Measurements from ENCODE around the gene CCDC195.
"Not testable (repeated sequence)": the region's sequence is repeated elsewhere in the genome, so short reads cannot be mapped to it uniquely, and the experiment has no call there.

The CCDC195 gene

GRCh38 chr2:224670203-224670602, 46.0 kb downstream of the CCDC195 start:
- Histone ChIP-seq H3K4me3 (IDR thresholded peaks at IDR 0.05; ENCODE audit: insufficient read depth, low read depth, low read length) (no peak overlapping the region), H2AFZ (ENCODE audit: low read depth) (no peak overlapping the region), H3K36me3 (ENCODE audit: insufficient read depth) (no peaks in the 10 kb centered on the region), H3K9ac (no peak overlapping the region), H3K4me2 (no peak overlapping the region), H3K79me2 (ENCODE audit: insufficient read depth, low read depth) (no peaks in the 10 kb centered on the region), H3K27me3 (ENCODE audit: insufficient read depth, low read depth) (no peaks in the 10 kb centered on the region), H3K27ac (no peak overlapping the region), H4K20me1 (ENCODE audit: insufficient read depth) (no peaks in the 10 kb centered on the region), H3K4me1 (ENCODE audit: low read depth, poor library complexity, severe bottlenecking) (no peaks in the 10 kb centered on the region)
- TF ChIP-seq, protein P1, sequence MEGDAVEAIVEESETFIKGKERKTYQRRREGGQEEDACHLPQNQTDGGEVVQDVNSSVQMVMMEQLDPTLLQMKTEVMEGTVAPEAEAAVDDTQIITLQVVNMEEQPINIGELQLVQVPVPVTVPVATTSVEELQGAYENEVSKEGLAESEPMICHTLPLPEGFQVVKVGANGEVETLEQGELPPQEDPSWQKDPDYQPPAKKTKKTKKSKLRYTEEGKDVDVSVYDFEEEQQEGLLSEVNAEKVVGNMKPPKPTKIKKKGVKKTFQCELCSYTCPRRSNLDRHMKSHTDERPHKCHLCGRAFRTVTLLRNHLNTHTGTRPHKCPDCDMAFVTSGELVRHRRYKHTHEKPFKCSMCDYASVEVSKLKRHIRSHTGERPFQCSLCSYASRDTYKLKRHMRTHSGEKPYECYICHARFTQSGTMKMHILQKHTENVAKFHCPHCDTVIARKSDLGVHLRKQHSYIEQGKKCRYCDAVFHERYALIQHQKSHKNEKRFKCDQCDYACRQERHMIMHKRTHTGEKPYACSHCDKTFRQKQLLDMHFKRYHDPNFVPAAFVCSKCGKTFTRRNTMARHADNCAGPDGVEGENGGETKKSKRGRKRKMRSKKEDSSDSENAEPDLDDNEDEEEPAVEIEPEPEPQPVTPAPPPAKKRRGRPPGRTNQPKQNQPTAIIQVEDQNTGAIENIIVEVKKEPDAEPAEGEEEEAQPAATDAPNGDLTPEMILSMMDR (conservative IDR thresholded peaks at IDR 0.05; ENCODE audit: low read depth, low read length), result no peak

GRCh38 chr2:224669449-224669848, 46.7 kb downstream of the CCDC195 start:
- H3K4me1 ChIP-seq (ENCODE audit: low read depth, poor library complexity, severe bottlenecking), result no peaks in the 10 kb centered on the region
- no peak overlapping the region for H3K9ac ChIP-seq
- no peak overlapping the region for H3K4me2 ChIP-seq

GRCh38 chr2:224668123-224668909, 47.8 kb downstream of the CCDC195 start:
- Histone ChIP-seq H3K36me3 (ENCODE audit: insufficient read depth) (no peaks in the 10 kb centered on the region), H3K4me2 (no peak overlapping the region), H3K9ac (no peak overlapping the region), H3K79me2 (ENCODE audit: insufficient read depth, low read depth) (no peaks in the 10 kb centered on the region), H3K4me1 (ENCODE audit: low read depth, poor library complexity, severe bottlenecking) (no peaks in the 10 kb centered on the region), H4K20me1 (ENCODE audit: insufficient read depth) (no peaks in the 10 kb centered on the region), H3K27me3 (ENCODE audit: insufficient read depth, low read depth) (no peaks in the 10 kb centered on the region), H2AFZ (ENCODE audit: low read depth) (no peak overlapping the region), H3K27ac (no peak overlapping the region), H3K4me3 (IDR thresholded peaks at IDR 0.05; ENCODE audit: insufficient read depth, low read depth, low read length) (no peak overlapping the region)
- TF ChIP-seq, protein P1 (conservative IDR thresholded peaks at IDR 0.05; ENCODE audit: low read depth, low read length), result no peak

More at GRCh38 chr2:224669449-224669848, 46.7 kb downstream of the CCDC195 start:
- Histone ChIP-seq H3K27me3 (ENCODE audit: insufficient read depth, low read depth) (no peaks in the 10 kb centered on the region), H2AFZ (ENCODE audit: low read depth) (no peak overlapping the region), H3K4me3 (IDR thresholded peaks at IDR 0.05; ENCODE audit: insufficient read depth, low read depth, low read length) (no peak overlapping the region), H3K36me3 (ENCODE audit: insufficient read depth) (no peaks in the 10 kb centered on the region), H3K27ac (no peak overlapping the region), H4K20me1 (ENCODE audit: insufficient read depth) (no peaks in the 10 kb centered on the region), H3K79me2 (ENCODE audit: insufficient read depth, low read depth) (no peaks in the 10 kb centered on the region)
- TF ChIP-seq, protein P1 (conservative IDR thresholded peaks at IDR 0.05; ENCODE audit: low read depth, low read length), result no peak

DNA sequence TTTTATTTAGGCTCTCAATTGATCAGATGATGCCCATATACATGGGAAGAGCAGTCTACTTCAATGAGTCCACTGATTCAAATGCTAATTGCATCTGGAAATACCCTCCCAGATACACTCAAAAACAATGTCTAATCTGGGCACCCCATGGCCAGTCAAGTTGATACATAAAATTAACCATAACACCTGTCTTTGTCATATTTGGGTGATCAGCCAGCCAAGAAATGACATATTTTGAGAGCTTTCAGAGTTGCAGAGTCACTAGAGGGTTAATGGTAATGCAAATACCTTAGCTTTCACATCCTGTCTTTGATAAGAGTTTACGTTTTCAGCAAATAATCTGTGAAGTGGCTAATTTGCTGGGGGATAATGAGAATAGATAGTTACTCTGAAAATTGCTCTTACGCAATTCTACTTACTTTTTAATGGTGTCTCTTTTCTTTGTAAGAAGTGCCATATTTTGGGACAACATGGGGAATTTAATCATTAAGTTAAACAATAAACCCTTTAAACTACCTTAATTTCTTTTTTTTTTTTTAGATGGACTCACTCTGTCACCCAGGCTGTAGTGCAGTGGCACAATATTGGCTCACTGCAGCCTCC, 49.1 kb downstream of the CCDC195 start:
- Histone ChIP-seq H3K79me2 (ENCODE audit: insufficient read depth, low read depth) (no peaks in the 10 kb centered on the region), H2AFZ (ENCODE audit: low read depth) (no peak overlapping the region), H3K4me1 (ENCODE audit: low read depth, poor library complexity, severe bottlenecking) (no peaks in the 10 kb centered on the region), H4K20me1 (ENCODE audit: insufficient read depth) (no peaks in the 10 kb centered on the region), H3K27me3 (ENCODE audit: insufficient read depth, low read depth) (no peaks in the 10 kb centered on the region), H3K36me3 (ENCODE audit: insufficient read depth) (no peaks in the 10 kb centered on the region), H3K4me2 (no peak overlapping the region), H3K9ac (no peak overlapping the region), H3K4me3 (IDR thresholded peaks at IDR 0.05; ENCODE audit: insufficient read depth, low read depth, low read length) (no peak overlapping the region), H3K27ac (no peak overlapping the region)
- TF ChIP-seq, protein P1 (conservative IDR thresholded peaks at IDR 0.05; ENCODE audit: low read depth, low read length), result no peak

- not testable (repeated sequence) for H4K20me1 ChIP-seq (ENCODE audit: insufficient read depth); H3K79me2 ChIP-seq (ENCODE audit: insufficient read depth, low read depth); H3K27me3 ChIP-seq (ENCODE audit: insufficient read depth, low read depth); H2AFZ ChIP-seq (ENCODE audit: low read depth); H3K4me1 ChIP-seq (ENCODE audit: low read depth, poor library complexity, severe bottlenecking); H3K27ac ChIP-seq; H3K9ac ChIP-seq; H3K4me3 ChIP-seq (IDR thresholded peaks at IDR 0.05; ENCODE audit: insufficient read depth, low read depth, low read length); H3K36me3 ChIP-seq (ENCODE audit: insufficient read depth); H3K4me2 ChIP-seq
These were observed 52.8 kb downstream of the CCDC195 start for GRCh38 chr2:224663322-224663721.

DNA sequence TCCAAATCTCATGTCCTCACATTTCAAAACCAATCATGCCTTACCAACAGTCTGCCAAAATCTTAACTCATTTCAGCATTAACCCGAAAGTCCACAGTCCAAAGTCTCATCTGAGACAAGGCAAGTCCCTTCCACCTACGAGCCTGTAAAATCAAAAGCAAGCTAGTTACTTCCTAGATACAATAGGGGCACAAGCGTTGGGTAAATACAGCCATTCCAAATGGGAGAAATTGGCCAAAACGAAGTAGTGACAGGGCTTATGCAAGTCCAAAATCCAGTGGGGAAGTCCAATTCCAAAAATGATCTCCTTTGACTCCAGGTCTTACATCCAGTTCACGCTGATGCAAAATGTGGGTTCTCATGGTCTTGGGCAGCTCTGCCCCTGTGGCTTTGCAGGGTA, 54.5 kb downstream of the CCDC195 start:
- not testable (repeated sequence) for H3K27me3 ChIP-seq (ENCODE audit: insufficient read depth, low read depth)

More for the DNA sequence above, 54.5 kb downstream of the CCDC195 start:
- not testable (repeated sequence) for H3K4me1 ChIP-seq (ENCODE audit: low read depth, poor library complexity, severe bottlenecking); H3K9ac ChIP-seq; H3K36me3 ChIP-seq (ENCODE audit: insufficient read depth); H3K4me2 ChIP-seq; H3K79me2 ChIP-seq (ENCODE audit: insufficient read depth, low read depth); H2AFZ ChIP-seq (ENCODE audit: low read depth); H4K20me1 ChIP-seq (ENCODE audit: insufficient read depth); H3K4me3 ChIP-seq (IDR thresholded peaks at IDR 0.05; ENCODE audit: insufficient read depth, low read depth, low read length); H3K27ac ChIP-seq

All from KMS-11 (cell line).